ENCODE data around the gene COA3.

DNA sequence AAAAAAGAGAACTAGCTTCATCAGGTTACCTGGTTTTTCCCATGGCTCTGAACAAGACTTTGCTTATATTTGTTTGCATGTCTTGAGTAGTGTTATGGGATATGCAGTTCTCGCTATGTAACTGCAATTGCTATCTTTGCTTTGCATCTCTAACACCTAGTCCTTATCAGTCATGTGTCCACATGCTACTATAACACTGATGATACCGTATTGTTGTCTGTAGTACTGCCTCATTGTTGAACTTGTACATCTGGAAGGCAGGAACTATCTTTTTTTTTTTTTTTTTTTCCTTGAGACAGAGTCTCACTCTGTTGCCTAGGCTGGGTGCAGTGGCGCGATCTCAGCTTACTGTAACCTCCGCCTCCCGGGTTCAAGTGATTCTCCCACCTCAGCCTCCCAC lies 37.2 kb upstream of the COA3 start:
- TF ChIP-seq POLR2AphosphoS5 (IDR thresholded peaks at IDR 0.05; ENCODE audit: low read depth) (no peak), SPI1 (IDR thresholded peaks at IDR 0.05; ENCODE audit: borderline replicate concordance, low read depth) (no peak)
- TF ChIP-seq, protein P1, sequence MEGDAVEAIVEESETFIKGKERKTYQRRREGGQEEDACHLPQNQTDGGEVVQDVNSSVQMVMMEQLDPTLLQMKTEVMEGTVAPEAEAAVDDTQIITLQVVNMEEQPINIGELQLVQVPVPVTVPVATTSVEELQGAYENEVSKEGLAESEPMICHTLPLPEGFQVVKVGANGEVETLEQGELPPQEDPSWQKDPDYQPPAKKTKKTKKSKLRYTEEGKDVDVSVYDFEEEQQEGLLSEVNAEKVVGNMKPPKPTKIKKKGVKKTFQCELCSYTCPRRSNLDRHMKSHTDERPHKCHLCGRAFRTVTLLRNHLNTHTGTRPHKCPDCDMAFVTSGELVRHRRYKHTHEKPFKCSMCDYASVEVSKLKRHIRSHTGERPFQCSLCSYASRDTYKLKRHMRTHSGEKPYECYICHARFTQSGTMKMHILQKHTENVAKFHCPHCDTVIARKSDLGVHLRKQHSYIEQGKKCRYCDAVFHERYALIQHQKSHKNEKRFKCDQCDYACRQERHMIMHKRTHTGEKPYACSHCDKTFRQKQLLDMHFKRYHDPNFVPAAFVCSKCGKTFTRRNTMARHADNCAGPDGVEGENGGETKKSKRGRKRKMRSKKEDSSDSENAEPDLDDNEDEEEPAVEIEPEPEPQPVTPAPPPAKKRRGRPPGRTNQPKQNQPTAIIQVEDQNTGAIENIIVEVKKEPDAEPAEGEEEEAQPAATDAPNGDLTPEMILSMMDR (IDR thresholded peaks at IDR 0.05; ENCODE audit: insufficient read depth, low read length) = no peak
